OCI-LY1 (cell line): ENCODE data around the gene S100PBP.

Experiments
- H2AFZ ChIP-seq: fragments of 200-600 bp; sonication (generic), shearing (Covaris generic); 2 replicates; pipeline ENCODE4 v1.6.0; 2014; ENCODE audit warnings: antibody characterized with exemption, mild to moderate bottlenecking, low read length
- H3F3A ChIP-seq: fragments of 200-600 bp; sonication (generic), shearing (Covaris generic); 2 replicates; pipeline ENCODE4 v1.6.0; 2014; ENCODE audit warnings: mild to moderate bottlenecking, antibody characterized with exemption, low read length, moderate library complexity; ENCODE audit not compliant: insufficient read depth
- H3K27ac ChIP-seq: fragments of 200-600 bp; sonication (generic); 2 replicates; pipeline ENCODE4 v1.5.1; 2014; ENCODE audit warnings: low read length, mixed run types, mild to moderate bottlenecking, low read depth; ENCODE audit not compliant: poor library complexity, severe bottlenecking
- H3K27me3 ChIP-seq: fragments of 200-600 bp; sonication (generic); 2 replicates; pipeline ENCODE4 v1.6.0; 2014; ENCODE audit warnings: antibody characterized with exemption, mild to moderate bottlenecking, low read length, moderate library complexity; ENCODE audit not compliant: insufficient read depth
- H3K36me3 ChIP-seq: fragments of 200-600 bp; sonication (generic); 2 replicates; pipeline ENCODE4 v1.6.1; 2014; ENCODE audit warnings: mild to moderate bottlenecking, antibody characterized with exemption, low read length, moderate library complexity, mixed read lengths; ENCODE audit not compliant: insufficient read depth
- H3K4me1 ChIP-seq: fragments of 200-600 bp; sonication (generic); 2 replicates; pipeline ENCODE4 v1.5.1; 2014; ENCODE audit warnings: mild to moderate bottlenecking, low read length, moderate library complexity; ENCODE audit not compliant: insufficient read depth, severe bottlenecking
- H3K4me2 ChIP-seq: fragments of 200-600 bp; sonication (generic), shearing (Covaris generic); 2 replicates; pipeline ENCODE4 v1.6.1; 2014; ENCODE audit warnings: low read length
- H3K4me3 ChIP-seq: fragments of 200-600 bp; sonication (generic); 2 replicates; pipeline ENCODE4 v1.5.1; 2014; ENCODE audit warnings: low read length, low read depth, mild to moderate bottlenecking, mixed read lengths; ENCODE audit not compliant: poor library complexity, severe bottlenecking
- H3K79me2 ChIP-seq: fragments of 200-600 bp; shearing (Covaris generic); 2 replicates; pipeline ENCODE4 v1.6.1; 2016; ENCODE audit warnings: mixed run types, low read length, mixed read lengths; ENCODE audit not compliant: insufficient read depth
- H3K9ac ChIP-seq: fragments of 200-600 bp; sonication (generic), shearing (Covaris generic); 2 replicates; pipeline ENCODE4 v1.6.1; 2014; ENCODE audit warnings: mild to moderate bottlenecking, low read length, mixed read lengths
- H3K9me2 ChIP-seq: fragments of 200-600 bp; sonication (generic), shearing (Covaris generic); 2 replicates; pipeline ENCODE4 v1.6.1; 2014; ENCODE audit warnings: low read depth, mild to moderate bottlenecking, low read length, mixed read lengths
- H3K9me3 ChIP-seq: fragments of 200-600 bp; shearing (Covaris generic); 2 replicates; pipeline ENCODE4 v1.6.1; 2014; ENCODE audit warnings: low read length, mixed read lengths
- H4K20me1 ChIP-seq: fragments of 200-600 bp; sonication (generic), shearing (Covaris generic); 2 replicates; pipeline ENCODE4 v1.6.0; 2016; ENCODE audit warnings: mild to moderate bottlenecking, low read length; ENCODE audit not compliant: insufficient read depth
- CTCF ChIP-seq: fragments of 200-600 bp; sonication (generic), shearing (Covaris generic); IDR thresholded peaks from 2 replicates; pipeline ENCODE4 v1.5.1; 2017; ENCODE audit warnings: mild to moderate bottlenecking, antibody characterized with exemption, low read length, moderate library complexity, mixed read lengths
- EZH2 ChIP-seq: fragments of 200-600 bp; sonication (generic), shearing (Covaris generic); IDR thresholded peaks from 2 replicates; pipeline ENCODE4 v1.8.0; 2017; ENCODE audit warnings: borderline replicate concordance, mixed run types, mild to moderate bottlenecking, antibody characterized with exemption, low read length, moderate library complexity, mixed read lengths

The S100PBP gene

GRCh38 chr1:32864375-32865019, 47.0 kb downstream of the S100PBP start:
- no peaks in the 10 kb centered on the region for H3K27me3 ChIP-seq
- H3K36me3 ChIP-seq, result peaks cover 4% of the 10 kb centered on the region; the same call in 1 of the 2 replicates
- no peak overlapping the region for H2AFZ ChIP-seq
- no peaks in the 10 kb centered on the region for H3K4me1 ChIP-seq
- no peaks in the 10 kb centered on the region for H3K9me3 ChIP-seq
- no peak overlapping the region for H3K27ac ChIP-seq
- H3K79me2 ChIP-seq, result no peaks in the 10 kb centered on the region
- H3K4me3 ChIP-seq, result no peak overlapping the region
- H3K4me2 ChIP-seq, result no peak overlapping the region
- no peaks in the 10 kb centered on the region for H4K20me1 ChIP-seq
- TF ChIP-seq EZH2, result no peak
- no peak overlapping the region for H3K9ac ChIP-seq
- no peaks in the 10 kb centered on the region for H3F3A ChIP-seq
- H3K9me2 ChIP-seq, result no peaks in the 10 kb centered on the region

GRCh38 chr1:32865639-32866405, 48.4 kb downstream of the S100PBP start:
- H3K36me3 ChIP-seq, result peaks cover 4% of the 10 kb centered on the region; the same call in 1 of the 2 replicates
- no peaks in the 10 kb centered on the region for H3K27me3 ChIP-seq
- H3K9me2 ChIP-seq, result no peaks in the 10 kb centered on the region
- no peak overlapping the region for H3K4me3 ChIP-seq
- H3K4me1 ChIP-seq, result no peaks in the 10 kb centered on the region
- H4K20me1 ChIP-seq, result no peaks in the 10 kb centered on the region
- TF ChIP-seq CTCF, result no peak
- TF ChIP-seq EZH2, result no peak
- H3K27ac ChIP-seq, result no peak overlapping the region
- no peak overlapping the region for H3K4me2 ChIP-seq
- no peak overlapping the region for H2AFZ ChIP-seq
- H3K9ac ChIP-seq, result no peak overlapping the region
- H3F3A ChIP-seq, result no peaks in the 10 kb centered on the region
- H3K79me2 ChIP-seq, result no peaks in the 10 kb centered on the region
- no peaks in the 10 kb centered on the region for H3K9me3 ChIP-seq

- H3K9me2 ChIP-seq, result no peaks in the 10 kb centered on the region
- H4K20me1 ChIP-seq, result no peaks in the 10 kb centered on the region
- no peak overlapping the region for H3K27ac ChIP-seq
- H3K4me2 ChIP-seq, result no peak overlapping the region
- no peaks in the 10 kb centered on the region for H3K79me2 ChIP-seq
- TF ChIP-seq CTCF (no peak), EZH2 (no peak)
- H3K9me3 ChIP-seq, result no peaks in the 10 kb centered on the region
- peaks cover 4% of the 10 kb centered on the region; the same call in 1 of the 2 replicates for H3K36me3 ChIP-seq
- no peaks in the 10 kb centered on the region for H3K27me3 ChIP-seq
- no peak overlapping the region for H2AFZ ChIP-seq
- H3K4me3 ChIP-seq, result no peak overlapping the region
- H3F3A ChIP-seq, result no peaks in the 10 kb centered on the region
- no peak overlapping the region for H3K9ac ChIP-seq
- peaks cover 2% of the 10 kb centered on the region for H3K4me1 ChIP-seq
Measured at GRCh38 chr1:32867151-32867550, 49.7 kb downstream of the S100PBP start.
